ENCODE data around the gene IGSF3.
"Not testable (repeated sequence)": the region's sequence is repeated elsewhere in the genome, so short reads cannot be mapped to it uniquely, and the experiment has no call there.

- not testable (repeated sequence) for TF ChIP-seq SPI1 (IDR thresholded peaks at IDR 0.05; ENCODE audit: borderline replicate concordance, insufficient read depth, low read depth, low read length); CTCF (IDR thresholded peaks at IDR 0.05 in 2 of 3, conservative IDR thresholded peaks at IDR 0.05 in 1 of 3; ENCODE audit: control insufficient read depth in 2 of 3, extremely low read depth in 1 of 3, insufficient read depth in 1 of 3, low read depth in 3 of 3, low read length in 3 of 3); EZH2 (IDR thresholded peaks at IDR 0.05; ENCODE audit: borderline replicate concordance, control insufficient read depth, low read depth, low read length); ATF2 (IDR thresholded peaks at IDR 0.05; ENCODE audit: low read length); SMARCA5 (IDR thresholded peaks at IDR 0.05); SP1 (IDR thresholded peaks at IDR 0.05; ENCODE audit: low read depth, low read length); NBN (IDR thresholded peaks at IDR 0.05); POLR2A (IDR thresholded peaks at IDR 0.05; ENCODE audit: low read depth, low read length); MAX (IDR thresholded peaks at IDR 0.05; ENCODE audit: low read depth, low read length)
- TF ChIP-seq, protein P1, sequence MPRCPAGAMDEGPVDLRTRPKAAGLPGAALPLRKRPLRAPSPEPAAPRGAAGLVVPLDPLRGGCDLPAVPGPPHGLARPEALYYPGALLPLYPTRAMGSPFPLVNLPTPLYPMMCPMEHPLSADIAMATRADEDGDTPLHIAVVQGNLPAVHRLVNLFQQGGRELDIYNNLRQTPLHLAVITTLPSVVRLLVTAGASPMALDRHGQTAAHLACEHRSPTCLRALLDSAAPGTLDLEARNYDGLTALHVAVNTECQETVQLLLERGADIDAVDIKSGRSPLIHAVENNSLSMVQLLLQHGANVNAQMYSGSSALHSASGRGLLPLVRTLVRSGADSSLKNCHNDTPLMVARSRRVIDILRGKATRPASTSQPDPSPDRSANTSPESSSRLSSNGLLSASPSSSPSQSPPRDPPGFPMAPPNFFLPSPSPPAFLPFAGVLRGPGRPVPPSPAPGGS (IDR thresholded peaks at IDR 0.05; ENCODE audit: borderline replicate concordance, insufficient read depth, low read depth, low read length, poor library complexity, severe bottlenecking) = not testable (repeated sequence)
Measured at GRCh38 chr1:116613825-116614224, 53.7 kb downstream of the IGSF3 start.
